WI38 (cell line): ENCODE results near the gene DRGX.

ENCODE experiments used
- H3K4me3 ChIP-seq: 2 replicates; pipeline ENCODE4 v1.5.1; 2011; ENCODE audit warnings: low read depth, mild to moderate bottlenecking, control low read depth, low read length
- TF ChIP-seq, protein P1 (sequence below): IDR thresholded peaks from 2 replicates; pipeline ENCODE4 v1.5.1; 2012; ENCODE audit warnings: low read depth, mild to moderate bottlenecking, control low read depth, low read length

DRGX gene

GRCh38 chr10:49415846-49416245, 20.0 kb upstream of the DRGX start:
- no peak overlapping the region for H3K4me3 ChIP-seq
- TF ChIP-seq, protein P1, sequence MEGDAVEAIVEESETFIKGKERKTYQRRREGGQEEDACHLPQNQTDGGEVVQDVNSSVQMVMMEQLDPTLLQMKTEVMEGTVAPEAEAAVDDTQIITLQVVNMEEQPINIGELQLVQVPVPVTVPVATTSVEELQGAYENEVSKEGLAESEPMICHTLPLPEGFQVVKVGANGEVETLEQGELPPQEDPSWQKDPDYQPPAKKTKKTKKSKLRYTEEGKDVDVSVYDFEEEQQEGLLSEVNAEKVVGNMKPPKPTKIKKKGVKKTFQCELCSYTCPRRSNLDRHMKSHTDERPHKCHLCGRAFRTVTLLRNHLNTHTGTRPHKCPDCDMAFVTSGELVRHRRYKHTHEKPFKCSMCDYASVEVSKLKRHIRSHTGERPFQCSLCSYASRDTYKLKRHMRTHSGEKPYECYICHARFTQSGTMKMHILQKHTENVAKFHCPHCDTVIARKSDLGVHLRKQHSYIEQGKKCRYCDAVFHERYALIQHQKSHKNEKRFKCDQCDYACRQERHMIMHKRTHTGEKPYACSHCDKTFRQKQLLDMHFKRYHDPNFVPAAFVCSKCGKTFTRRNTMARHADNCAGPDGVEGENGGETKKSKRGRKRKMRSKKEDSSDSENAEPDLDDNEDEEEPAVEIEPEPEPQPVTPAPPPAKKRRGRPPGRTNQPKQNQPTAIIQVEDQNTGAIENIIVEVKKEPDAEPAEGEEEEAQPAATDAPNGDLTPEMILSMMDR: no peak

DNA sequence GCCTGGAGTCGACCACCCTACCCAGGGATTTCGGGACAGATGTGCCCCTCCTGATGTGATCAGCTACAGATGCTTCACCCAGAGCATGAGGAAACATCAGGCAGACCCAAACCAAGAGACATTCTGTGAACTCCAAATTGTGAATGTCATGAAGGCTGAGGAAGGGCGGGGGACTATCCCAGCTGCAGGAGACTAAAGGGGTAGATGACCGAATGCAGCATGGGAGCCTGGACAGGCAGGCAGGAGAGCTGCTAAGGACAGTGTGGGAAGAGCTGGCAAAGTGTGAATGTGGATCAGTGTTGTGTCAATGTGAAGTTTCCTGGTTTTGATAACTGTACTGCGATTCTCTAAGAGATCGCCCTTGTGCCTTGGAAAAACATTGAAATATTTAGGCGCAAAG, 19.2 kb upstream of the DRGX start:
- no peak overlapping the region for H3K4me3 ChIP-seq
- TF ChIP-seq, protein P1: no peak

DNA sequence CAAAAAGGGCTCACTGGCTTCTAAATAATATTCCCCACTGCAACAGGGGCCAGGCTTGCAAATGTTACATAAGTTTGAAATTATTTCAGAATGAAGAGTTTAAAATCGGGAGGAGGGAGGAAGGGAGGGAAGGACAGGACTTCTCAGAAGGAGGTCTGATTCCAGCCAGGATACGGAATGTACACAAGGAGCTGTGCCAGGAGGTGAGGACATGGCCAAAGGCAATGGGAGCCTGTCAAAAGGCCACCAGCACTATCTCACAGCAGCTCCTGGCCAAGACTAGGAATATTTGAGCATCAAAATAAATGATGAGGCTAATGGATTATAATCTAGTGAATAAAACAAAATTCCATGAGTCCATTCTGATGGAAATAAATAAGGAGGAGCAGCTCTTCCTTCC, 18.6 kb upstream of the DRGX start:
- no peak overlapping the region for H3K4me3 ChIP-seq
- TF ChIP-seq, protein P1: no peak

GRCh38 chr10:49412571-49412970, 16.7 kb upstream of the DRGX start:
- TF ChIP-seq, protein P1: no peak
- no peak overlapping the region for H3K4me3 ChIP-seq

GRCh38 chr10:49410365-49411074, 14.6 kb upstream of the DRGX start:
- TF ChIP-seq, protein P1: no peak
- no peak overlapping the region for H3K4me3 ChIP-seq

- TF ChIP-seq, protein P1: no peak
- no peak overlapping the region for H3K4me3 ChIP-seq
Observed at GRCh38 chr10:49409755-49410154, 13.9 kb upstream of the DRGX start.

GRCh38 chr10:49408519-49409306, 12.8 kb upstream of the DRGX start:
- TF ChIP-seq, protein P1: peak; percentile 46
- H3K4me3 ChIP-seq: no peak overlapping the region
